IPS DF 4.7 (cell line): ENCODE measurements around the gene BRINP1.

Experiments used
- DNase-seq: peaks from one replicate; pipeline ENCODE4 v3.0.0-alpha.2; 2013; ENCODE audit warnings: low spot score; ENCODE audit errors: extremely low read depth

The BRINP1 gene

GRCh38 chr9:119137479-119137878 is 231.8 kb downstream of the BRINP1 start:
- DNase-seq: no peak

GRCh38 chr9:119126040-119126439 is 243.2 kb downstream of the BRINP1 start:
- DNase-seq: no peak

GRCh38 chr9:119121899-119122298 is 247.3 kb downstream of the BRINP1 start:
- DNase-seq: no peak

- DNase-seq: no peak
Measured at GRCh38 chr9:119117409-119117808, 251.8 kb downstream of the BRINP1 start.
